ENCODE results near the gene LEF1.

Gene LEF1

GRCh38 chr4:108109111-108109510 lies 59.6 kb downstream of the LEF1 start:
- no peak for DNase-seq (ENCODE audit: low read depth)
- TF ChIP-seq MYC (IDR thresholded peaks at IDR 0.05; ENCODE audit: low read depth, low read length) = no peak
- H3K4me3 ChIP-seq (ENCODE audit: low read depth, low read length) = no peak overlapping the region

- DNase-seq (ENCODE audit: low read depth) = no peak
- H3K4me3 ChIP-seq (ENCODE audit: low read depth, low read length) = no peak overlapping the region
- TF ChIP-seq MYC (IDR thresholded peaks at IDR 0.05; ENCODE audit: low read depth, low read length) (no peak), POLR2A (IDR thresholded peaks at IDR 0.05; ENCODE audit: extremely low read depth, insufficient read length) (no peak), CTCF (IDR thresholded peaks at IDR 0.05; ENCODE audit: low read depth, low read length) (no peak), MAX (IDR thresholded peaks at IDR 0.05; ENCODE audit: low read depth, low read length) (no peak)
These were observed 60.9 kb downstream of the LEF1 start for GRCh38 chr4:108107729-108108382.

GRCh38 chr4:108107101-108107500 lies 61.6 kb downstream of the LEF1 start:
- DNase-seq (ENCODE audit: low read depth) = no peak
- no peak overlapping the region for H3K4me3 ChIP-seq (ENCODE audit: low read depth, low read length)
- TF ChIP-seq MAX (IDR thresholded peaks at IDR 0.05; ENCODE audit: low read depth, low read length) (no peak), POLR2A (IDR thresholded peaks at IDR 0.05; ENCODE audit: extremely low read depth, insufficient read length) (no peak), CTCF (IDR thresholded peaks at IDR 0.05; ENCODE audit: low read depth, low read length) (no peak), MYC (IDR thresholded peaks at IDR 0.05; ENCODE audit: low read depth, low read length) (no peak)

GRCh38 chr4:108106186-108106585 lies 62.5 kb downstream of the LEF1 start:
- TF ChIP-seq CTCF (IDR thresholded peaks at IDR 0.05; ENCODE audit: low read depth, low read length) (no peak), MYC (IDR thresholded peaks at IDR 0.05; ENCODE audit: low read depth, low read length) (no peak), MAX (IDR thresholded peaks at IDR 0.05; ENCODE audit: low read depth, low read length) (no peak), POLR2A (IDR thresholded peaks at IDR 0.05; ENCODE audit: extremely low read depth, insufficient read length) (no peak)
- H3K4me3 ChIP-seq (ENCODE audit: low read depth, low read length) = no peak overlapping the region
- no peak for DNase-seq (ENCODE audit: low read depth)

GRCh38 chr4:108103099-108103862 lies 65.5 kb downstream of the LEF1 start:
- TF ChIP-seq MYC (IDR thresholded peaks at IDR 0.05; ENCODE audit: low read depth, low read length) (no peak), MAX (IDR thresholded peaks at IDR 0.05; ENCODE audit: low read depth, low read length) (no peak), POLR2A (IDR thresholded peaks at IDR 0.05; ENCODE audit: extremely low read depth, insufficient read length) (no peak), CTCF (IDR thresholded peaks at IDR 0.05; ENCODE audit: low read depth, low read length) (no peak)
- no peak for DNase-seq (ENCODE audit: low read depth)
- no peak overlapping the region for H3K4me3 ChIP-seq (ENCODE audit: low read depth, low read length)

GRCh38 chr4:108100827-108101226 lies 67.9 kb downstream of the LEF1 start:
- no peak overlapping the region for H3K4me3 ChIP-seq (ENCODE audit: low read depth, low read length)
- DNase-seq (ENCODE audit: low read depth) = no peak
- no peak for TF ChIP-seq MAX (IDR thresholded peaks at IDR 0.05; ENCODE audit: low read depth, low read length)
- no peak for TF ChIP-seq MYC (IDR thresholded peaks at IDR 0.05; ENCODE audit: low read depth, low read length)
- no peak for TF ChIP-seq POLR2A (IDR thresholded peaks at IDR 0.05; ENCODE audit: extremely low read depth, insufficient read length)
- no peak for TF ChIP-seq CTCF (IDR thresholded peaks at IDR 0.05; ENCODE audit: low read depth, low read length)

Measured in NB4 (cell line).